Measurements from ENCODE around the gene ANKRD13C.

Gene ANKRD13C

DNA sequence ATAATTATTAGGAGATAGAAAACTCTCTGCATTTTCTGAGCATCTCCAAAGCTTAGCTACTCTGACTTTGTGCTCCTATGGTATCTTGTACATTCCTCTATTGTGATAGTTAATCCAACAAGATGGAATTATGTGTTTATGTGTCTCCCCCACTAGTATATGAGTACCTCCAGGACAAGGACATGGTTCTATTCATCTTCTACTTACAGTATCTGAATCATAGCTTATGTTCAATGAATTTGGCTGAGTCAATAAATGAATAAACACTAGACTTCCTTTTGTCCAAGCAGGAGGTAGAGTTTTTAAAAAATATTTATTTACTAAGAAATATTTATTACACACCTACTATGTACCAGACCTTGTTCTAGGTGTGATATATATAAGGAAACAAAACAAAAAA, 38.1 kb upstream of the ANKRD13C start (continued):
- TF ChIP-seq, protein P1, sequence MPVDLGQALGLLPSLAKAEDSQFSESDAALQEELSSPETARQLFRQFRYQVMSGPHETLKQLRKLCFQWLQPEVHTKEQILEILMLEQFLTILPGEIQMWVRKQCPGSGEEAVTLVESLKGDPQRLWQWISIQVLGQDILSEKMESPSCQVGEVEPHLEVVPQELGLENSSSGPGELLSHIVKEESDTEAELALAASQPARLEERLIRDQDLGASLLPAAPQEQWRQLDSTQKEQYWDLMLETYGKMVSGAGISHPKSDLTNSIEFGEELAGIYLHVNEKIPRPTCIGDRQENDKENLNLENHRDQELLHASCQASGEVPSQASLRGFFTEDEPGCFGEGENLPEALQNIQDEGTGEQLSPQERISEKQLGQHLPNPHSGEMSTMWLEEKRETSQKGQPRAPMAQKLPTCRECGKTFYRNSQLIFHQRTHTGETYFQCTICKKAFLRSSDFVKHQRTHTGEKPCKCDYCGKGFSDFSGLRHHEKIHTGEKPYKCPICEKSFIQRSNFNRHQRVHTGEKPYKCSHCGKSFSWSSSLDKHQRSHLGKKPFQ (tag by site-specific recombination; IDR thresholded peaks at IDR 0.05), result no peak

- Histone ChIP-seq H3K9me3 (ENCODE audit: control insufficient read depth, insufficient read depth, low read depth, low read length) (no peaks in the 10 kb centered on the region), H3K27ac (ENCODE audit: extremely low read depth, low read depth, low read length) (no peak overlapping the region), H3K36me3 (ENCODE audit: control insufficient read depth in 2 of 2, insufficient read depth in 1 of 2, low read length in 2 of 2) (no peaks in the 10 kb centered on the region), H3K4me1 (ENCODE audit: control insufficient read depth, insufficient read depth, low read length) (no peaks in the 10 kb centered on the region), H3K4me3 (ENCODE audit: low read depth, low read length) (no peak overlapping the region)
- ChIA-PET CTCF (no interaction called here), POLR2A (interaction anchor here (1.0 kb wide), 1 partner anchor 24 kb away, joined by 3 read pairs; the partner anchor contains the start of gene CTH)
- TF ChIP-seq ZEB2 (tag by site-specific recombination; IDR thresholded peaks at IDR 0.05) (no peak), ZNF280D (tag by site-specific recombination; IDR thresholded peaks at IDR 0.05) (no peak), ZSCAN23 (tag by site-specific recombination; IDR thresholded peaks at IDR 0.05) (no peak), ZBTB1 (tag by site-specific recombination; IDR thresholded peaks at IDR 0.05) (no peak), ZNF214 (tag by site-specific recombination; IDR thresholded peaks at IDR 0.05; ENCODE audit: borderline replicate concordance) (no peak), ZNF138 (tag by site-specific recombination; IDR thresholded peaks at IDR 0.05; ENCODE audit: borderline replicate concordance) (no peak), ZNF248 (tag by site-specific recombination; IDR thresholded peaks at IDR 0.05) (no peak), HOXD13 (CRISPR knock-in tag; IDR thresholded peaks at IDR 0.05; ENCODE audit: borderline replicate concordance) (no peak), GLIS1 (tag by site-specific recombination; IDR thresholded peaks at IDR 0.05) (no peak), ZNF585B (tag by site-specific recombination; IDR thresholded peaks at IDR 0.05) (no peak), ZNF292 (tag by site-specific recombination; IDR thresholded peaks at IDR 0.05; ENCODE audit: borderline replicate concordance, low read depth) (no peak), ZNF560 (tag by site-specific recombination; IDR thresholded peaks at IDR 0.05; ENCODE audit: borderline replicate concordance) (no peak)
- TF ChIP-seq, protein P2, sequence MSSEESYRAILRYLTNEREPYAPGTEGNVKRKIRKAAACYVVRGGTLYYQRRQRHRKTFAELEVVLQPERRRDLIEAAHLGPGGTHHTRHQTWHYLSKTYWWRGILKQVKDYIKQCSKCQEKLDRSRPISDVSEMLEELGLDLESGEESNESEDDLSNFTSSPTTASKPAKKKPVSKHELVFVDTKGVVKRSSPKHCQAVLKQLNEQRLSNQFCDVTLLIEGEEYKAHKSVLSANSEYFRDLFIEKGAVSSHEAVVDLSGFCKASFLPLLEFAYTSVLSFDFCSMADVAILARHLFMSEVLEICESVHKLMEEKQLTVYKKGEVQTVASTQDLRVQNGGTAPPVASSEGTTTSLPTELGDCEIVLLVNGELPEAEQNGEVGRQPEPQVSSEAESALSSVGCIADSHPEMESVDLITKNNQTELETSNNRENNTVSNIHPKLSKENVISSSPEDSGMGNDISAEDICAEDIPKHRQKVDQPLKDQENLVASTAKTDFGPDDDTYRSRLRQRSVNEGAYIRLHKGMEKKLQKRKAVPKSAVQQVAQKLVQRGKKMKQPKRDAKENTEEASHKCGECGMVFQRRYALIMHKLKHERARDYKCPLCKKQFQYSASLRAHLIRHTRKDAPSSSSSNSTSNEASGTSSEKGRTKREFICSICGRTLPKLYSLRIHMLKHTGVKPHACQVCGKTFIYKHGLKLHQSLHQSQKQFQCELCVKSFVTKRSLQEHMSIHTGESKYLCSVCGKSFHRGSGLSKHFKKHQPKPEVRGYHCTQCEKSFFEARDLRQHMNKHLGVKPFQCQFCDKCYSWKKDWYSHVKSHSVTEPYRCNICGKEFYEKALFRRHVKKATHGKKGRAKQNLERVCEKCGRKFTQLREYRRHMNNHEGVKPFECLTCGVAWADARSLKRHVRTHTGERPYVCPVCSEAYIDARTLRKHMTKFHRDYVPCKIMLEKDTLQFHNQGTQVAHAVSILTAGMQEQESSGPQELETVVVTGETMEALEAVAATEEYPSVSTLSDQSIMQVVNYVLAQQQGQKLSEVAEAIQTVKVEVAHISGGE (tag by site-specific recombination; conservative IDR thresholded peaks at IDR 0.05; ENCODE audit: low read depth), result no peak
- TF ChIP-seq, protein P3, sequence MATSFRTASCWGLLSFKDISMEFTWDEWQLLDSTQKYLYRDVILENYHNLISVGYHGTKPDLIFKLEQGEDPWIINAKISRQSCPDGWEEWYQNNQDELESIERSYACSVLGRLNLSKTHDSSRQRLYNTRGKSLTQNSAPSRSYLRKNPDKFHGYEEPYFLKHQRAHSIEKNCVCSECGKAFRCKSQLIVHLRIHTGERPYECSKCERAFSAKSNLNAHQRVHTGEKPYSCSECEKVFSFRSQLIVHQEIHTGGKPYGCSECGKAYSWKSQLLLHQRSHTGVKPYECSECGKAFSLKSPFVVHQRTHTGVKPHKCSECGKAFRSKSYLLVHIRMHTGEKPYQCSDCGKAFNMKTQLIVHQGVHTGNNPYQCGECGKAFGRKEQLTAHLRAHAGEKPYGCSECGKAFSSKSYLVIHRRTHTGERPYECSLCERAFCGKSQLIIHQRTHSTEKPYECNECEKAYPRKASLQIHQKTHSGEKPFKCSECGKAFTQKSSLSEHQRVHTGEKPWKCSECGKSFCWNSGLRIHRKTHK (tag by site-specific recombination; IDR thresholded peaks at IDR 0.05), result no peak
- TF ChIP-seq, protein P4, sequence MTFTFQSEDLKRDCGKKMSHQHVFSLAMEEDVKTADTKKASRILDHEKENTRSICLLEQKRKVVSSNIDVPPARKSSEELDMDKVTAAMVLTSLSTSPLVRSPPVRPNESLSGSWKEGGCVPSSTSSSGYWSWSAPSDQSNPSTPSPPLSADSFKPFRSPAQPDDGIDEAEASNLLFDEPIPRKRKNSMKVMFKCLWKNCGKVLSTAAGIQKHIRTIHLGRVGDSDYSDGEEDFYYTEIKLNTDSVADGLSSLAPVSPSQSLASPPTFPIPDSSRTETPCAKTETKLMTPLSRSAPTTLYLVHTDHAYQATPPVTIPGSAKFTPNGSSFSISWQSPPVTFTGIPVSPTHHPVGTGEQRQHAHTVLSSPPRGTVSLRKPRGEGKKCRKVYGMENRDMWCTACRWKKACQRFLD (tag by site-specific recombination; IDR thresholded peaks at IDR 0.05), result no peak
- TF ChIP-seq, protein P5, sequence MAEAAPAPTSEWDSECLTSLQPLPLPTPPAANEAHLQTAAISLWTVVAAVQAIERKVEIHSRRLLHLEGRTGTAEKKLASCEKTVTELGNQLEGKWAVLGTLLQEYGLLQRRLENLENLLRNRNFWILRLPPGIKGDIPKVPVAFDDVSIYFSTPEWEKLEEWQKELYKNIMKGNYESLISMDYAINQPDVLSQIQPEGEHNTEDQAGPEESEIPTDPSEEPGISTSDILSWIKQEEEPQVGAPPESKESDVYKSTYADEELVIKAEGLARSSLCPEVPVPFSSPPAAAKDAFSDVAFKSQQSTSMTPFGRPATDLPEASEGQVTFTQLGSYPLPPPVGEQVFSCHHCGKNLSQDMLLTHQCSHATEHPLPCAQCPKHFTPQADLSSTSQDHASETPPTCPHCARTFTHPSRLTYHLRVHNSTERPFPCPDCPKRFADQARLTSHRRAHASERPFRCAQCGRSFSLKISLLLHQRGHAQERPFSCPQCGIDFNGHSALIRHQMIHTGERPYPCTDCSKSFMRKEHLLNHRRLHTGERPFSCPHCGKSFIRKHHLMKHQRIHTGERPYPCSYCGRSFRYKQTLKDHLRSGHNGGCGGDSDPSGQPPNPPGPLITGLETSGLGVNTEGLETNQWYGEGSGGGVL (tag by site-specific recombination; IDR thresholded peaks at IDR 0.05), result no peak
Measured at GRCh38 chr1:70387507-70387906, 33.0 kb upstream of the ANKRD13C start.
